H1 (cell line): ENCODE measurements around the gene C1QTNF7. TPM values are rescaled to one million over a fixed set of nuclear protein-coding genes. Genes with fewer than 3 reads are reported as not detected.

Experiments used
- CTCF ChIA-PET: fragments of 300-600 bp; sonication (Branson Sonifier 250); formaldehyde crosslinking; loops from one replicate; lab custom pipeline; 2021; ENCODE audit not compliant: partially characterized antibody; lab: Charles Lee
- POLR2A ChIA-PET: fragments of 300-600 bp; sonication (Branson Sonifier 250); formaldehyde crosslinking; loops from one replicate; lab custom pipeline; 2021; ENCODE audit warnings: inconsistent platforms; ENCODE audit not compliant: partially characterized antibody; lab: Charles Lee
- DNase-seq, 2 experiments: peaks; one replicate each; pipeline versions ENCODE4 v3.0.0 to v3.0.0-alpha.2; 2010 to 2022; ENCODE audit warnings: low spot score in 2 of 2, low read depth in 1 of 2, mixed read lengths in 1 of 2
- FAIRE-seq: peaks from 2 replicates; lab custom pipeline; 2011; peaks lifted over from hg19 to GRCh38; lab: Jason Lieb, UNC
- H2AFZ ChIP-seq: 2 replicates; pipeline ENCODE4 v1.8.1; 2012; ENCODE audit warnings: low read length, inconsistent platforms
- H2AK5ac ChIP-seq: 2 replicates; pipeline ENCODE4 v1.6.1; 2013; ENCODE audit warnings: low read depth, low read length
- H2BK120ac ChIP-seq: replicated peaks from 2 replicates; pipeline ENCODE3; 2013; ENCODE audit warnings: low read depth, low read length, inconsistent platforms
- H2BK12ac ChIP-seq: 2 replicates; pipeline ENCODE4 v1.6.1; 2013; ENCODE audit warnings: low read depth, low read length
- H2BK15ac ChIP-seq: 2 replicates; pipeline ENCODE4 v1.6.1; 2013; ENCODE audit warnings: low read length
- H2BK20ac ChIP-seq: 2 replicates; pipeline ENCODE4 v1.6.1; 2013; ENCODE audit warnings: low read length
- H2BK5ac ChIP-seq: 2 replicates; pipeline ENCODE4 v1.6.1; 2013; ENCODE audit warnings: low read depth, low read length
- H3K14ac ChIP-seq: 2 replicates; pipeline ENCODE4 v1.6.1; 2013; ENCODE audit warnings: inconsistent platforms; ENCODE audit not compliant: insufficient read length
- H3K18ac ChIP-seq: 2 replicates; pipeline ENCODE4 v1.6.1; 2013; ENCODE audit warnings: low read length; ENCODE audit errors: extremely low read depth
- H3K23ac ChIP-seq: 2 replicates; pipeline ENCODE4 v1.6.1; 2013; ENCODE audit warnings: inconsistent platforms; ENCODE audit not compliant: insufficient read length
- H3K23me2 ChIP-seq: 2 replicates; pipeline ENCODE4 v1.6.1; 2013; ENCODE audit warnings: low read depth, low read length
- H3K27ac ChIP-seq: 2 replicates; pipeline ENCODE4 v1.6.1; 2011; ENCODE audit warnings: low read depth, low read length, inconsistent platforms
- H3K27me3 ChIP-seq, 4 experiments: replicated peaks in 1 of 4; 1 replicate in 1 of 4; 2 replicates in 3 of 4; pipeline versions ENCODE4 v1.6.1 to v1.8.1; 2011 to 2013; ENCODE audit warnings: low read length in 3 of 4, mild to moderate bottlenecking in 3 of 4, inconsistent platforms in 2 of 4, mixed read lengths in 2 of 4, moderate library complexity in 1 of 4; ENCODE audit not compliant: control insufficient read depth in 3 of 4, insufficient read depth in 3 of 4; ENCODE audit errors: extremely low read depth in 1 of 4
- H3K36me3 ChIP-seq, 4 experiments: 2 replicates each; pipeline versions ENCODE4 v1.6.1 to v1.8.1; 2011 to 2013; ENCODE audit warnings: mild to moderate bottlenecking in 4 of 4, low read length in 3 of 4, moderate library complexity in 2 of 4, control low read depth in 1 of 4, inconsistent platforms in 1 of 4; ENCODE audit not compliant: insufficient read depth in 4 of 4, control insufficient read depth in 2 of 4
- H3K4ac ChIP-seq: replicated peaks from 2 replicates; pipeline ENCODE3; 2013; ENCODE audit warnings: low read length, low read depth, mixed read lengths, inconsistent platforms; ENCODE audit not compliant: insufficient read length
- H3K4me1 ChIP-seq, 4 experiments: replicated peaks in 1 of 4; 1 replicate in 1 of 4; 2 replicates in 3 of 4; pipeline versions ENCODE4 v1.6.1 to v1.8.1; 2011 to 2013; ENCODE audit warnings: low read length in 3 of 4, inconsistent platforms in 2 of 4, mixed read lengths in 1 of 4; ENCODE audit not compliant: insufficient read depth in 4 of 4, control insufficient read depth in 3 of 4
- H3K4me2 ChIP-seq, 2 experiments: 2 replicates each; pipeline versions ENCODE4 v1.6.1 to v1.8.1; 2011 to 2013; ENCODE audit warnings: low read depth in 2 of 2, low read length in 2 of 2, control low read depth in 1 of 2, inconsistent platforms in 1 of 2, mild to moderate bottlenecking in 1 of 2; ENCODE audit not compliant: insufficient read depth in 1 of 2
- H3K4me3 ChIP-seq, 4 experiments: fragments of 200-600, 300-600 bp in 1 of 4; sonication (generic), shearing (Covaris generic), sonication (Bioruptor Twin) in 1 of 4; 2 replicates each; pipeline versions ENCODE4 v1.5.1 to v1.8.1; 2011 to 2016; ENCODE audit warnings: low read length in 4 of 4, low read depth in 3 of 4, control low read depth in 2 of 4, inconsistent platforms in 2 of 4, mild to moderate bottlenecking in 2 of 4, mixed read lengths in 1 of 4, moderate library complexity in 1 of 4; ENCODE audit not compliant: insufficient read depth in 2 of 4; ENCODE audit errors: extremely low read depth in 1 of 4
- H3K56ac ChIP-seq: replicated peaks from 2 replicates; pipeline ENCODE3; 2013; ENCODE audit warnings: low read depth, mild to moderate bottlenecking, mixed read lengths, low read length, inconsistent platforms; ENCODE audit not compliant: insufficient read length
- H3K79me1 ChIP-seq: 2 replicates; pipeline ENCODE4 v1.6.1; 2013; ENCODE audit warnings: low read depth, low read length, control low read depth
- H3K79me2 ChIP-seq, 2 experiments: 2 replicates each; pipeline versions ENCODE4 v1.6.1 to v1.8.1; 2012 to 2013; ENCODE audit warnings: low read length in 2 of 2, mild to moderate bottlenecking in 2 of 2, inconsistent platforms in 1 of 2; ENCODE audit not compliant: insufficient read depth in 2 of 2, control insufficient read depth in 1 of 2
- H3K9ac ChIP-seq, 4 experiments: replicated peaks in 1 of 4; 1 replicate in 1 of 4; 2 replicates in 3 of 4; pipeline versions ENCODE4 v1.6.1 to v1.8.1; 2011 to 2013; ENCODE audit warnings: low read depth in 3 of 4, low read length in 3 of 4, control low read depth in 2 of 4, mild to moderate bottlenecking in 2 of 4, moderate library complexity in 2 of 4, inconsistent platforms in 1 of 4; ENCODE audit errors: extremely low read depth in 1 of 4
- H3K9me3 ChIP-seq, 2 experiments: 2 replicates each; pipeline versions ENCODE4 v1.6.1 to v1.8.1; 2012 to 2013; ENCODE audit warnings: mild to moderate bottlenecking in 2 of 2, moderate library complexity in 2 of 2, control low read depth in 1 of 2, inconsistent platforms in 1 of 2, low read depth in 1 of 2, low read length in 1 of 2, mixed read lengths in 1 of 2; ENCODE audit not compliant: insufficient read depth in 2 of 2
- H4K20me1 ChIP-seq, 2 experiments: replicated peaks in 1 of 2; 2 replicates each; pipeline versions ENCODE3 to v1.8.1; 2011 to 2013; ENCODE audit warnings: inconsistent platforms in 2 of 2, low read length in 2 of 2, mild to moderate bottlenecking in 1 of 2; ENCODE audit not compliant: insufficient read depth in 2 of 2, control insufficient read depth in 1 of 2
- H4K5ac ChIP-seq: 2 replicates; pipeline ENCODE4 v1.6.1; 2013; ENCODE audit warnings: low read length, low read depth, mixed read lengths, inconsistent platforms; ENCODE audit not compliant: insufficient read length
- H4K8ac ChIP-seq: 2 replicates; pipeline ENCODE4 v1.8.0; 2013; ENCODE audit warnings: mild to moderate bottlenecking, moderate library complexity, low read length, inconsistent platforms; ENCODE audit not compliant: insufficient read depth; ENCODE audit errors: extremely low read depth
- H4K91ac ChIP-seq: replicated peaks from 2 replicates; pipeline ENCODE3; 2013; ENCODE audit warnings: low read length, mixed read lengths, inconsistent platforms; ENCODE audit not compliant: insufficient read length
- WGBS, 2 experiments: shearing (Covaris generic) in 1 of 2; methylation state at CpG; one replicate each; pipeline versions ENCODE4 v1.1.6 to v1.1.7; 2013 to 2015; ENCODE audit warnings: low lambda C conversion rate in 2 of 2, mixed read lengths in 2 of 2, inconsistent platforms in 1 of 2, low coverage in 1 of 2, missing lambda C conversion rate in 1 of 2; ENCODE audit not compliant: insufficient replicate concordance in 2 of 2, insufficient coverage in 1 of 2, insufficient read length in 1 of 2; ENCODE audit errors: extremely low coverage in 1 of 2, missing lambda C conversion rate in 1 of 2; 5-methylcytosine and 5-hydroxymethylcytosine counted together
- polyA plus RNA-seq, 7 experiments: library from polyadenylated mRNA; depleted of rRNA in 3 of 7; stranded (reverse) in 5 of 7; unstranded in 2 of 7; fragments of >200 nt in 5 of 7; fragments of 200-250 nt in 2 of 7; gene quantifications; 1 replicate in 5 of 7; 2 replicates in 1 of 7; 4 replicates in 1 of 7; pipeline versions ENCODE4 v1.2.1 to v1.2.3, GENCODE V29; 2011 to 2013; ENCODE audit warnings: missing spikeins in 2 of 7, mixed read lengths in 2 of 7
- total RNA-seq: library from RNA; stranded (reverse); fragmentation: NEBNext Ultra II Directional; extraction: Animal tissue kit (Norgen Biotek cat#: 25700); gene quantifications from 2 replicates; pipeline ENCODE4 v1.2.1, GENCODE V29; 2021

C1QTNF7 gene
- total and polyA plus RNA-seq, 2 of the 8 experiments (the other 6 are each of a cell fraction or from before 2014, with no cell fraction given) = not detected

DNA sequence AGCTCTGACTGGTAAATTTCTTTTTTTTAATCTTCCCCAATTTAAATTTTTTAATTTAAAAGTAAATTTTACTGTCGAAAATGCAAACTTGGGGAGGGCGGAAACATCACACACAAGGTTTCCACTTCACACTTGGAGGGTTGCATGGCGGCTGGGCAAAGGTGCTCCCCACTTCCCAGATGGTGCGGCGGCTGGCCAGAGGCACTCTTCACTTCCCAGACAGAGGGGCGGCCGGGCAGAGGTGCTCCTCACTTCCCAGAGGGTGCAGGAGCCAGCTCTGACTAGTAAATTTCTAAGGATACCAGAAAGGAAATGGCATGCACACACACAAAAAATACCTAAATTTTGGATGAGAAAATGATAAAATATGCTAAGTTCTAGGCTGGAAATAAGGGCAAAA, 16.4 kb downstream of the C1QTNF7 start:
- Histone ChIP-seq H3K14ac (no peak overlapping the region), H4K8ac (no peak overlapping the region), H2BK120ac (no peak overlapping the region), H2BK20ac (no peak overlapping the region), H2AK5ac (no peak overlapping the region), H3K9ac (no peak overlapping the region), H2BK5ac (no peak overlapping the region), H4K91ac (no peak overlapping the region), H2BK12ac (no peak overlapping the region), H3K18ac (no peak overlapping the region), H3K9me3 (peaks cover 0 to 3% of the 10 kb centered on the region in 2 experiments; a peak in 2 of 4 replicates), H3K23me2 (no peaks in the 10 kb centered on the region; the same call in 1 of the 2 replicates), H4K20me1 (no peaks in the 10 kb centered on the region), H3K4me3 (no peak overlapping the region), H3K79me1 (no peaks in the 10 kb centered on the region), H4K5ac (no peak overlapping the region), H3K23ac (no peak overlapping the region), H3K4me2 (no peak overlapping the region), H3K27me3 (no peaks in the 10 kb centered on the region), H3K56ac (no peak overlapping the region), H3K4me1 (no peaks in the 10 kb centered on the region), H2BK15ac (no peak overlapping the region), H3K79me2 (no peaks in the 10 kb centered on the region), H3K36me3 (no peaks in the 10 kb centered on the region), H3K27ac (no peak overlapping the region), H3K4ac (no peak overlapping the region), H2AFZ (no peak overlapping the region)
- no peak for FAIRE-seq
- CTCF ChIA-PET = interaction anchor here (2.1 kb wide), 1 partner anchor 13 kb away, joined by 8 read pairs; no protein-coding TSS in a partner anchor
- POLR2A ChIA-PET = no interaction called here
- DNase-seq = no peak
- WGBS, 2 experiments = 88% methylated on average over 7 of the region's 7 CpGs; no CpG with 5 or more reads in 1 of the 2 experiments
